BJ (cell line): ENCODE data around the gene CLNK. TPM values are rescaled to one million over a fixed set of nuclear protein-coding genes. Genes with fewer than 3 reads are reported as not detected.

Experiments used
- CTCF ChIA-PET: fragments of 350-600 bp; formaldehyde crosslinking; extraction: SDS; loops from one replicate; lab custom pipeline; 2021; ENCODE audit warnings: antibody characterized with exemption, inconsistent platforms; lab: Yijun Ruan, JAX
- POLR2A ChIA-PET: fragments of 300-600 bp; sonication (Branson Sonifier 250); formaldehyde crosslinking; extraction: SDS; loops from one replicate; lab custom pipeline; 2021; ENCODE audit warnings: antibody characterized with exemption; lab: Charles Lee
- DNase-seq: peaks from one replicate; pipeline ENCODE4 v3.0.0-alpha.2; 2011; ENCODE audit warnings: low read depth
- H3K27me3 ChIP-seq: 2 replicates; pipeline ENCODE4 v1.6.0; 2011; ENCODE audit warnings: low read length; ENCODE audit not compliant: control insufficient read depth, insufficient read depth
- H3K36me3 ChIP-seq: 2 replicates; pipeline ENCODE4 v1.5.1; 2011; ENCODE audit warnings: low read length; ENCODE audit not compliant: control insufficient read depth, insufficient read depth
- H3K4me3 ChIP-seq: 2 replicates; pipeline ENCODE4 v1.5.1; 2011; ENCODE audit warnings: low read depth, mild to moderate bottlenecking, control low read depth, low read length
- CTCF ChIP-seq: IDR thresholded peaks from 2 replicates; pipeline ENCODE4 v1.5.1; 2011; ENCODE audit warnings: low read depth, mild to moderate bottlenecking, control low read depth, inconsistent platforms, low read length, moderate library complexity; ENCODE audit not compliant: insufficient read depth
- polyA plus RNA-seq: library from polyadenylated mRNA; depleted of rRNA; stranded (reverse); fragments of >200 nt; gene quantifications from 2 replicates; pipeline ENCODE4 v1.2.3, GENCODE V29; 2011

Gene CLNK
- polyA plus RNA-seq, 1 experiment, result not detected

GRCh38 chr4:10606483-10607155, 77.9 kb downstream of the CLNK start:
- CTCF ChIA-PET, result interaction anchor here (0.9 to 2.3 kb wide), 3 partner anchors 9 to 25 kb away, joined by 3 to 4 read pairs (median 4); no protein-coding TSS in a partner anchor

GRCh38 chr4:10605746-10606482, 78.7 kb downstream of the CLNK start:
- ChIA-PET POLR2A (interaction anchor here (0.6 kb wide), 4 partner anchors 9 to 915 kb away, joined by 3 to 10 read pairs (median 6); no protein-coding TSS in a partner anchor), CTCF (interaction anchor here (0.9 to 2.3 kb wide), 3 partner anchors 10 to 25 kb away, joined by 3 to 4 read pairs (median 4); no protein-coding TSS in a partner anchor)
- TF ChIP-seq CTCF, result no peak
- no peaks in the 10 kb centered on the region for H3K27me3 ChIP-seq
- no peak for DNase-seq
- no peaks in the 10 kb centered on the region for H3K36me3 ChIP-seq
- H3K4me3 ChIP-seq, result no peak overlapping the region

More at GRCh38 chr4:10606483-10607155, 77.9 kb downstream of the CLNK start:
- DNase-seq, result no peak
- Histone ChIP-seq H3K27me3 (no peaks in the 10 kb centered on the region), H3K36me3 (no peaks in the 10 kb centered on the region), H3K4me3 (no peak overlapping the region)
- POLR2A ChIA-PET, result no interaction called here
- no peak for TF ChIP-seq CTCF

- no peaks in the 10 kb centered on the region for H3K27me3 ChIP-seq
- no peak overlapping the region for H3K4me3 ChIP-seq
- TF ChIP-seq CTCF, result no peak
- POLR2A ChIA-PET, result no interaction called here
- DNase-seq, result no peak
- H3K36me3 ChIP-seq, result no peaks in the 10 kb centered on the region
- CTCF ChIA-PET, result interaction anchor here (1.4 kb wide), 1 partner anchor 10 kb away, joined by 5 read pairs; no protein-coding TSS in a partner anchor
These were observed 79.5 kb downstream of the CLNK start for GRCh38 chr4:10605031-10605430.

GRCh38 chr4:10599574-10599973, 85.0 kb downstream of the CLNK start:
- ChIA-PET CTCF (interaction anchor here (0.6 to 1.3 kb wide), 2 partner anchors 11 to 50 kb away, joined by 3 to 5 read pairs; no protein-coding TSS in a partner anchor), POLR2A (no interaction called here)
- Histone ChIP-seq H3K27me3 (no peaks in the 10 kb centered on the region), H3K4me3 (no peak overlapping the region), H3K36me3 (no peaks in the 10 kb centered on the region)
- no peak for TF ChIP-seq CTCF
- DNase-seq, result no peak

- Histone ChIP-seq H3K4me3 (no peak overlapping the region), H3K36me3 (no peaks in the 10 kb centered on the region), H3K27me3 (0 out of 2 replicates have a peak, but pooled peaks cover 1% of the 10 kb centered on the region)
- POLR2A ChIA-PET, result no interaction called here
- TF ChIP-seq CTCF, result no peak
- DNase-seq, result no peak
- CTCF ChIA-PET, result interaction anchor here (1.3 kb wide), 1 partner anchor 11 kb away, joined by 3 read pairs; no protein-coding TSS in a partner anchor
These were observed 85.7 kb downstream of the CLNK start for GRCh38 chr4:10598829-10599228.
